PC-3 (cell line): ENCODE measurements around the gene SUZ12. TPM values are rescaled to one million over a fixed set of nuclear protein-coding genes. Genes with fewer than 3 reads are reported as not detected.
A peak's percentile ranks its signal among the peaks of the same experiment; 100 is the strongest.
"Not testable (repeated sequence)": the region's sequence is repeated elsewhere in the genome, so short reads cannot be mapped to it uniquely, and the experiment has no call there.

Experiments used
- ATAC-seq: fragments of 200-7000 bp; cut with Tn5 transposase; 2 replicates; pipeline ENCODE4 v1.9.1; 2020; ENCODE audit warnings: mild to moderate bottlenecking, moderate library complexity
- BruUV-seq: library from RNA; stranded (reverse); fragments of 400-500 nt; replicated peaks from 2 replicates; lab custom pipeline; 2021; lab: Mats Ljungman, UMichigan
- CTCF ChIA-PET: fragments of 300-600 bp; sonication (Branson Sonifier 250); formaldehyde crosslinking; loops from one replicate; lab custom pipeline; 2022; ENCODE audit warnings: antibody characterized with exemption; lab: Charles Lee
- POLR2A ChIA-PET: fragments of 300-600 bp; sonication (Branson Sonifier 250); formaldehyde crosslinking; loops from one replicate; lab custom pipeline; 2022; ENCODE audit warnings: antibody characterized with exemption; ENCODE audit not compliant: unreplicated experiment; lab: Charles Lee
- DNase-seq: peaks from one replicate; pipeline ENCODE4 v3.0.0-alpha.2; 2015
- H2AFZ ChIP-seq: fragments of 300-600 bp; sonication (generic); 2 replicates; pipeline ENCODE4 v1.6.0; 2016; ENCODE audit warnings: antibody characterized with exemption, low read length
- H3F3A ChIP-seq: fragments of 300-600 bp; sonication (generic); one replicate; pipeline ENCODE4 v1.6.0; 2017; ENCODE audit warnings: antibody characterized with exemption, low read length, control low read depth, mild to moderate bottlenecking; ENCODE audit not compliant: unreplicated experiment
- H3K27ac ChIP-seq: fragments of 300-600 bp; sonication (generic); 2 replicates; pipeline ENCODE4 v1.5.1; 2016; ENCODE audit warnings: mild to moderate bottlenecking, low read length
- H3K27me3 ChIP-seq: fragments of 300-600 bp; sonication (generic); 2 replicates; pipeline ENCODE4 v1.6.1; 2016; ENCODE audit warnings: low read length, mixed read lengths
- H3K36me3 ChIP-seq: fragments of 300-600 bp; sonication (generic); 2 replicates; pipeline ENCODE4 v1.6.1; 2016; ENCODE audit warnings: low read depth, mixed run types, low read length, mixed read lengths
- H3K4me1 ChIP-seq: fragments of 300-600 bp; sonication (generic); 2 replicates; pipeline ENCODE4 v1.5.1; 2016; ENCODE audit warnings: low read length; ENCODE audit not compliant: insufficient read depth
- H3K4me2 ChIP-seq: fragments of 300-600 bp; sonication (generic); 2 replicates; pipeline ENCODE4 v1.6.0; 2016; ENCODE audit warnings: low read length
- H3K4me3 ChIP-seq: fragments of 300-600 bp; sonication (generic); 2 replicates; pipeline ENCODE4 v1.5.1; 2016; ENCODE audit warnings: mild to moderate bottlenecking, low read length, mixed read lengths
- H3K79me2 ChIP-seq: fragments of 300-600 bp; sonication (generic); 2 replicates; pipeline ENCODE4 v1.6.1; 2017; ENCODE audit warnings: low read length, mixed read lengths
- H3K9ac ChIP-seq: fragments of 300-600 bp; sonication (generic); 2 replicates; pipeline ENCODE4 v1.6.0; 2016; ENCODE audit warnings: mild to moderate bottlenecking, low read length
- H3K9me2 ChIP-seq: fragments of 300-600 bp; sonication (generic); replicated peaks from 2 replicates; pipeline ENCODE4 v1.6.1; 2016; ENCODE audit warnings: mixed run types, low read length, mixed read lengths
- H3K9me3 ChIP-seq: fragments of 300-600 bp; sonication (generic); 2 replicates; pipeline ENCODE4 v1.6.1; 2016; ENCODE audit warnings: low read length, mixed read lengths
- H4K20me1 ChIP-seq: fragments of 300-600 bp; sonication (generic); 2 replicates; pipeline ENCODE4 v1.6.1; 2016; ENCODE audit warnings: low read length, mixed read lengths
- EZH2 ChIP-seq: fragments of 300-600 bp; sonication (generic); IDR thresholded peaks from one replicate; pipeline ENCODE4 v1.6.1; 2017; ENCODE audit warnings: antibody characterized with exemption, mild to moderate bottlenecking, low read length; ENCODE audit not compliant: unreplicated experiment
- EZH2phosphoT487 ChIP-seq: fragments of 300-600 bp; sonication (generic); IDR thresholded peaks from 2 replicates; pipeline ENCODE4 v1.6.1; 2018; ENCODE audit warnings: mild to moderate bottlenecking, antibody characterized with exemption, low read length, borderline replicate concordance
- intact Hi-C: fragments of 100-400 bp; cut with micrococcal nuclease; formaldehyde crosslinking; loops from 2 replicates; pipeline ENCODE4 v1.9.0; 2023
- total RNA-seq: library from RNA; depleted of rRNA; stranded (reverse); fragments of >200 nt; gene quantifications from 2 replicates; pipeline ENCODE4 v1.2.3, GENCODE V29; 2014
- TF ChIP-seq, protein P1 (sequence below): fragments of 300-600 bp; sonication (generic); conservative IDR thresholded peaks from 2 replicates; pipeline ENCODE4 v1.5.1; 2017; ENCODE audit warnings: antibody characterized with exemption, low read depth, mild to moderate bottlenecking, low read length

The SUZ12 gene
- total RNA-seq, 1 experiment from 2014 or later = 11.5 TPM

DNA sequence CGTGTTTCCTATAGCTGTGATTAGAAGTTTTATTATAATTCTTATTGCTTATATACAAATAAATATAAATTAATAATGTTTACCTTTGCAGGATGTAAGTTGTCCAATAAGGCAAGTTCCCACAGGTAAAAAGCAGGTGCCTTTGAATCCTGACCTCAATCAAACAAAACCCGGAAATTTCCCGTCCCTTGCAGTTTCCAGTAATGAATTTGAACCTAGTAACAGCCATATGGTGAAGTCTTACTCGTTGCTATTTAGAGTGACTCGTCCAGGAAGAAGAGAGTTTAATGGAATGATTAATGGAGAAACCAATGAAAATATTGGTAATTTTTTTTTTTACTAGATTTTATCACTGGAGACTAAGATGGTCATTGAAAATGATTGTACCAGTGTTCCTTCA lies 38.6 kb downstream of the SUZ12 start:
- H3K9me2 ChIP-seq, H3K9me3 ChIP-seq, H2AFZ ChIP-seq, H3F3A ChIP-seq, H3K36me3 ChIP-seq, H3K79me2 ChIP-seq, H3K4me3 ChIP-seq, H3K27me3 ChIP-seq, intact Hi-C loops, CTCF ChIA-PET, H4K20me1 ChIP-seq, POLR2A ChIA-PET, BruUV-seq: not testable (repeated sequence)
- ATAC-seq = peak; percentile 37
- peak overlapping the region; percentile 79 for H3K4me2 ChIP-seq
- peak overlapping the region; percentile 91 for H3K9ac ChIP-seq
- peaks cover 15% of the 10 kb centered on the region for H3K4me1 ChIP-seq
- peak; percentile 71 for DNase-seq
- peak overlapping the region; percentile 100 for H3K27ac ChIP-seq

DNA sequence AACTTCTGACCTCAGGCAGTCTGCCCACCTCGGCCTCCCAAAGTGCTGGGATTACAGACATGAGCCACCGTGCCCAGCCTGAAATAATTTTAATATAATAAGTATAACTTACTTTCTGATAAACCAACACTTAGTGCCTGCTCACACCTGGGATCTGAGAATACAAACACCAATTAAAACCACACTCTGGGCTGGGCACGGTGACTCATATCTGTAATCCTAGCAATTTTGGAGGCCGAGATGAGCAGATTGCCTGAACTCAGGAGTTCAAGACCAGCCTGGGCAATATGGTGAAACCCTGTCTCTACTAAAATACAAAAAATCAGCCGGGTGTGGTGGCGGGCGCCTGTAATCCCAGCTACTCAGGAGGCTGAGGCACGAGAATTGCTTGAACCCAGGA lies 55.0 kb downstream of the SUZ12 start:
- H3K4me3 ChIP-seq, DNase-seq, H3K9me2 ChIP-seq, intact Hi-C loops, H3K9ac ChIP-seq, H3K9me3 ChIP-seq, H3K27ac ChIP-seq, CTCF ChIA-PET, BruUV-seq, H3K79me2 ChIP-seq, H3F3A ChIP-seq, H2AFZ ChIP-seq, POLR2A ChIA-PET, H3K4me2 ChIP-seq, H4K20me1 ChIP-seq, H3K4me1 ChIP-seq, H3K27me3 ChIP-seq: not testable (repeated sequence)
- peak; percentile 29; the same call in 1 of the 2 replicates for ATAC-seq
- H3K36me3 ChIP-seq = peaks cover 13% of the 10 kb centered on the region; the same call in 1 of the 2 replicates

DNA sequence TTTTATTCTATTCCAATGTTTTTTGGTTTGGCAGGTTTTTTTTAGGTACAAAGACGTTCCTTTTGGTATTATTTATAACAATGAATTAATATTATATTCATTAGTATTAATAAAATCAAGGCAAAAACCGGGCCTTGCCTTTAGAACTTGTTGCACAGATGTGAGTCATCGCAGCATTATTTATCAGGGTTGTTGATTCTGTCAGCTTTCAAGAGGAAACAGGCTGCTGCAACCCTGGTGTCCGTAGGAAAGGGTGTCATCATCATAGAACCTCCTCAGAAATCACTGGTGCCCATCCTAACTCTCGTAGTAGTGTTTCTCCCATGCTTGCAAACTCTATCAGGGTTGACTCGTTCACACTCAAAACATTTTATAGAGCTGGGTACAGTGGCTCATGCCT lies 60.2 kb downstream of the SUZ12 start:
- Histone ChIP-seq H3K27ac (no peak overlapping the region), H3K9ac (no peak overlapping the region), H3K79me2 (no peaks in the 10 kb centered on the region), H3K36me3 (peaks cover 25% of the 10 kb centered on the region), H3K27me3 (no peaks in the 10 kb centered on the region), H3K4me3 (no peak overlapping the region), H4K20me1 (no peaks in the 10 kb centered on the region), H2AFZ (no peak overlapping the region), H3K4me1 (no peaks in the 10 kb centered on the region), H3K9me3 (no peaks in the 10 kb centered on the region), H3F3A (no peaks in the 10 kb centered on the region), H3K9me2 (no peaks in the 10 kb centered on the region), H3K4me2 (no peak overlapping the region)
- no peak; the same call in 1 of the 2 replicates for ATAC-seq
- POLR2A ChIA-PET = no interaction called here
- BruUV-seq = no TSS peak
- no peak for DNase-seq
- CTCF ChIA-PET = no interaction called here
- TF ChIP-seq, protein P1, sequence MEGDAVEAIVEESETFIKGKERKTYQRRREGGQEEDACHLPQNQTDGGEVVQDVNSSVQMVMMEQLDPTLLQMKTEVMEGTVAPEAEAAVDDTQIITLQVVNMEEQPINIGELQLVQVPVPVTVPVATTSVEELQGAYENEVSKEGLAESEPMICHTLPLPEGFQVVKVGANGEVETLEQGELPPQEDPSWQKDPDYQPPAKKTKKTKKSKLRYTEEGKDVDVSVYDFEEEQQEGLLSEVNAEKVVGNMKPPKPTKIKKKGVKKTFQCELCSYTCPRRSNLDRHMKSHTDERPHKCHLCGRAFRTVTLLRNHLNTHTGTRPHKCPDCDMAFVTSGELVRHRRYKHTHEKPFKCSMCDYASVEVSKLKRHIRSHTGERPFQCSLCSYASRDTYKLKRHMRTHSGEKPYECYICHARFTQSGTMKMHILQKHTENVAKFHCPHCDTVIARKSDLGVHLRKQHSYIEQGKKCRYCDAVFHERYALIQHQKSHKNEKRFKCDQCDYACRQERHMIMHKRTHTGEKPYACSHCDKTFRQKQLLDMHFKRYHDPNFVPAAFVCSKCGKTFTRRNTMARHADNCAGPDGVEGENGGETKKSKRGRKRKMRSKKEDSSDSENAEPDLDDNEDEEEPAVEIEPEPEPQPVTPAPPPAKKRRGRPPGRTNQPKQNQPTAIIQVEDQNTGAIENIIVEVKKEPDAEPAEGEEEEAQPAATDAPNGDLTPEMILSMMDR = no peak
- no peak for TF ChIP-seq EZH2
- TF ChIP-seq EZH2phosphoT487 = no peak
- intact Hi-C loops = no loop called here

DNA sequence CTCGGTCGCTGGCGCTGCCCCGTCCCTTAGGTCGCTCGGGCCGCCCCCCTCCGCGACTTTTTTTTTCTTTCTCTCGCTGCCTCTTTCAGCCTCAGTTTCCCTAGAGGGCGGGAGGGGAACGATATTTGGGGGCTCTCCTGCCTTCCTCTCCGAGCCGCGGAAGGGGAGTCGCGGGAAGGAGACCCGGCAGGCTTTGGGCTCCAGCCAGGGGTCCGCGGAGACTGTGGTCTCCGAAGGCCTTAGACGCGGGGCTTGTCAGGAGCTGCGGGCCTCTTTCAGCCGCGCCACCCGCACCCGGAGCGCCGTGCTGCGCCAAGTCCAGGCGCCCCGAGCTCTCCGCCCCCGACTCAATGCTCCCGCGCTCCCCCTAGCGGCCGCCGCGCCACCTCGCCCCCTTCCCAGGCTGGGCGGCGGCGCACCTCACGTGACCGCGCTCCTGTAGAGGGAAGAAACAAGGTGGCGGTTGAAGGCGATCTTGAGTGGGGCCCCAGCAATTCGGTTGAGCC lies 70.2 kb downstream of the SUZ12 start, which contains the start of gene LRRC37B:
TSS of gene LRRC37B (plus strand) at position 427 of the 506 bp plus-strand sequence. CDS start 14,010 bp downstream, outside the sequence.
- Histone ChIP-seq H4K20me1 (no peaks in the 10 kb centered on the region), H3K4me3 (peak within 1 kb of the TSS; percentile 95), H2AFZ (peak within 1 kb of the TSS; percentile 84), H3K79me2 (peaks cover 39% of the 10 kb centered on the region), H3K27me3 (no peaks in the 10 kb centered on the region), H3K9me2 (no peaks in the 10 kb centered on the region), H3F3A (no peaks in the 10 kb centered on the region), H3K4me1 (no peaks in the 10 kb centered on the region), H3K9ac (peak within 1 kb of the TSS; percentile 76), H3K4me2 (peak within 1 kb of the TSS; percentile 97), H3K36me3 (no peaks in the 10 kb centered on the region), H3K27ac (peak within 1 kb of the TSS; percentile 7), H3K9me3 (no peaks in the 10 kb centered on the region)
- no peak for TF ChIP-seq EZH2phosphoT487
- TF ChIP-seq, protein P1 = peak; percentile 61
- DNase-seq (peak; percentile 75), ATAC-seq (peak; percentile 89)
- ChIA-PET POLR2A (interaction anchor here (0.6 kb wide), 1 partner anchor 155 kb away, joined by 3 read pairs; no protein-coding TSS in a partner anchor), CTCF (interaction anchor here (0.6 to 0.8 kb wide), 2 partner anchors 66 to 88 kb away, joined by 6 to 8 read pairs; no protein-coding TSS in a partner anchor)
- intact Hi-C loops = loop anchor here (5.0 kb wide), 2 partner anchors 60 to 130 kb away; no protein-coding TSS in a partner anchor
- no TSS peak for BruUV-seq
